NB4 (cell line): Measurements from ENCODE around the gene ZNF729.

Source experiments
- DNase-seq: peaks from one replicate; pipeline ENCODE4 v3.0.0; 2010; ENCODE audit warnings: low read depth
- H3K4me3 ChIP-seq: one replicate; pipeline ENCODE4 v1.5.1; 2011; ENCODE audit warnings: mild to moderate bottlenecking, low read depth, low read length, moderate library complexity
- MYC ChIP-seq: IDR thresholded peaks from 2 replicates; pipeline ENCODE4 v1.6.1; 2011; ENCODE audit warnings: low read depth, low read length
- POLR2A ChIP-seq: IDR thresholded peaks from 2 replicates; pipeline ENCODE4 v1.6.1; 2011; ENCODE audit warnings: mild to moderate bottlenecking; ENCODE audit not compliant: insufficient read length; ENCODE audit errors: extremely low read depth
- TF ChIP-seq, protein P1 (sequence below): IDR thresholded peaks from 2 replicates; pipeline ENCODE4 v1.6.1; 2011; ENCODE audit warnings: low read depth, low read length
- TF ChIP-seq, protein P2 (sequence below): IDR thresholded peaks from one replicate; pipeline ENCODE4 v1.5.1; 2012; ENCODE audit warnings: low read depth, low read length

ZNF729 gene

GRCh38 chr19:22332924-22333323, 46.7 kb downstream of the ZNF729 start:
- no peak for DNase-seq
- TF ChIP-seq, protein P1, sequence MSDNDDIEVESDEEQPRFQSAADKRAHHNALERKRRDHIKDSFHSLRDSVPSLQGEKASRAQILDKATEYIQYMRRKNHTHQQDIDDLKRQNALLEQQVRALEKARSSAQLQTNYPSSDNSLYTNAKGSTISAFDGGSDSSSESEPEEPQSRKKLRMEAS, result no peak
- TF ChIP-seq, protein P2, sequence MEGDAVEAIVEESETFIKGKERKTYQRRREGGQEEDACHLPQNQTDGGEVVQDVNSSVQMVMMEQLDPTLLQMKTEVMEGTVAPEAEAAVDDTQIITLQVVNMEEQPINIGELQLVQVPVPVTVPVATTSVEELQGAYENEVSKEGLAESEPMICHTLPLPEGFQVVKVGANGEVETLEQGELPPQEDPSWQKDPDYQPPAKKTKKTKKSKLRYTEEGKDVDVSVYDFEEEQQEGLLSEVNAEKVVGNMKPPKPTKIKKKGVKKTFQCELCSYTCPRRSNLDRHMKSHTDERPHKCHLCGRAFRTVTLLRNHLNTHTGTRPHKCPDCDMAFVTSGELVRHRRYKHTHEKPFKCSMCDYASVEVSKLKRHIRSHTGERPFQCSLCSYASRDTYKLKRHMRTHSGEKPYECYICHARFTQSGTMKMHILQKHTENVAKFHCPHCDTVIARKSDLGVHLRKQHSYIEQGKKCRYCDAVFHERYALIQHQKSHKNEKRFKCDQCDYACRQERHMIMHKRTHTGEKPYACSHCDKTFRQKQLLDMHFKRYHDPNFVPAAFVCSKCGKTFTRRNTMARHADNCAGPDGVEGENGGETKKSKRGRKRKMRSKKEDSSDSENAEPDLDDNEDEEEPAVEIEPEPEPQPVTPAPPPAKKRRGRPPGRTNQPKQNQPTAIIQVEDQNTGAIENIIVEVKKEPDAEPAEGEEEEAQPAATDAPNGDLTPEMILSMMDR, result no peak
- TF ChIP-seq MYC (no peak), POLR2A (no peak)

DNA sequence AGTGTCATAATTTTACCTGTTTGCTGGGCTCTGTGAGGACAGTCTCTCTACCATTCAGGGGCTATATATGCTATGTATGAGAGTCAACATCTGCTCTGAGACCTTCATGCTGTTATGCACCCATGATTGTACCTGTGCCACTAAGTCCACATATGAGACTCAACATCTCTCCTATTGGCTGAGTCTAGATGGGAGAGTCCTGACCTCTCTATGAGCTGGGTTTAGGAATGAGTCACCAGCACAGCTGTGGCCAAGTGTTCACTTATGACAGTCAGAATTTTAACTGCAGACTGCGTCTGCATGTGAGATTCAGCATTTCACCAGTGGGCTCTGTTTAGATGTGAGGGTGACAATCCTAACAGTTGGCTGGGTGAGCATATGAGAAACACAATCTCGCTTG, 49.5 kb downstream of the ZNF729 start:
- TF ChIP-seq, protein P1, result no peak
- TF ChIP-seq, protein P2, result no peak
- TF ChIP-seq MYC (no peak), POLR2A (no peak)
- H3K4me3 ChIP-seq, result no peak overlapping the region
- DNase-seq, result no peak

More at GRCh38 chr19:22332924-22333323, 46.7 kb downstream of the ZNF729 start:
- no peak overlapping the region for H3K4me3 ChIP-seq

GRCh38 chr19:22354665-22355064, 68.4 kb downstream of the ZNF729 start:
- TF ChIP-seq MYC, result no peak
- H3K4me3 ChIP-seq, result no peak overlapping the region
- DNase-seq, result no peak
